GM12801 (cell line): Measurements from ENCODE around the gene ZBED4.

Source experiments
- TF ChIP-seq, protein P1 (sequence below): IDR thresholded peaks from one replicate; pipeline ENCODE4 v1.5.1; 2011; ENCODE audit warnings: control low read depth; ENCODE audit not compliant: insufficient read length; ENCODE audit errors: extremely low read depth

Gene ZBED4

DNA sequence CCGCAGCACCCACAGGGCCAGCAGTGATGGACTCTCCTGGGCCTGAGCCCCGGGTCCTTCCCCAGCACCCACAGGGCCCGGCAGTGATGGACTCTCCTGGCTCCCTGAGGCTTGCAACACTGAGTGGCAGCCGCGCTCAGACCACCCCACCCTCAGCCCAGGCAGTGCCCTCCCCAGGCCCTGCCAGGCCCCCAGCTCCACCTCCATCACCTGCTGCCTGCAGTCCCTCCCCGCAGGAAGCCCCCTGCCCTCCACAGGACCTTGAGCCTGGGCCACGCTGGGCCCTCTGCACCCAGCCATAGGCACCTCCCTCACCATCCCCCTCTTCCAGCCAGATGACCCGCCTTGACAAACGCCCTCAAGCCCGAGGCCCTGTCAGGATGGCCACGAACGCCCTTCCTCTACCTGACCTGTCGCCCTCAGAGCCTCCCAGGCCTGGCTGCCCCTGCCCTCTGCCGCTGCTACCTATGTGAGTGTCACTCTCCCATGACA lies 53.2 kb downstream of the ZBED4 start:
- TF ChIP-seq, protein P1, sequence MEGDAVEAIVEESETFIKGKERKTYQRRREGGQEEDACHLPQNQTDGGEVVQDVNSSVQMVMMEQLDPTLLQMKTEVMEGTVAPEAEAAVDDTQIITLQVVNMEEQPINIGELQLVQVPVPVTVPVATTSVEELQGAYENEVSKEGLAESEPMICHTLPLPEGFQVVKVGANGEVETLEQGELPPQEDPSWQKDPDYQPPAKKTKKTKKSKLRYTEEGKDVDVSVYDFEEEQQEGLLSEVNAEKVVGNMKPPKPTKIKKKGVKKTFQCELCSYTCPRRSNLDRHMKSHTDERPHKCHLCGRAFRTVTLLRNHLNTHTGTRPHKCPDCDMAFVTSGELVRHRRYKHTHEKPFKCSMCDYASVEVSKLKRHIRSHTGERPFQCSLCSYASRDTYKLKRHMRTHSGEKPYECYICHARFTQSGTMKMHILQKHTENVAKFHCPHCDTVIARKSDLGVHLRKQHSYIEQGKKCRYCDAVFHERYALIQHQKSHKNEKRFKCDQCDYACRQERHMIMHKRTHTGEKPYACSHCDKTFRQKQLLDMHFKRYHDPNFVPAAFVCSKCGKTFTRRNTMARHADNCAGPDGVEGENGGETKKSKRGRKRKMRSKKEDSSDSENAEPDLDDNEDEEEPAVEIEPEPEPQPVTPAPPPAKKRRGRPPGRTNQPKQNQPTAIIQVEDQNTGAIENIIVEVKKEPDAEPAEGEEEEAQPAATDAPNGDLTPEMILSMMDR = no peak

DNA sequence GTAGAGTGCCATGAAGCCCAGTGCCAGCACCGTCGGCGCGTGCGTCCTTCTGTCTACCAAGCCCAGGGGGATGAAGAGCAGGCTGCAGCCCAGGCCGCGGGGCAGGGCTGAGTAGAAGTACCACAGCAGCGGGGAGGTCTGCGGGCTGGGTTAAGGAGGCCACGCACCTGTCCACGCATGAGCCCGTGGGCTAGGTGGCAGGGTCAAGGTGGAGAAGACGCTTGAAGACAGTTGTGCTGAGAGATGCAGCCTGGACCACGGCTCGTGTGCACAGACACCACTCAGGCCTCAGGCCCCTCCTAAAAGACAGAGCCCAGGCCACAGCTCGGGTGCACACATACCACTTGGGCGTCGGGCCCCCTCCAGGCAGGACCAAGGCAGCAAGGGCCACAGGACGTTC lies 54.2 kb downstream of the ZBED4 start:
- TF ChIP-seq, protein P1 = no peak

DNA sequence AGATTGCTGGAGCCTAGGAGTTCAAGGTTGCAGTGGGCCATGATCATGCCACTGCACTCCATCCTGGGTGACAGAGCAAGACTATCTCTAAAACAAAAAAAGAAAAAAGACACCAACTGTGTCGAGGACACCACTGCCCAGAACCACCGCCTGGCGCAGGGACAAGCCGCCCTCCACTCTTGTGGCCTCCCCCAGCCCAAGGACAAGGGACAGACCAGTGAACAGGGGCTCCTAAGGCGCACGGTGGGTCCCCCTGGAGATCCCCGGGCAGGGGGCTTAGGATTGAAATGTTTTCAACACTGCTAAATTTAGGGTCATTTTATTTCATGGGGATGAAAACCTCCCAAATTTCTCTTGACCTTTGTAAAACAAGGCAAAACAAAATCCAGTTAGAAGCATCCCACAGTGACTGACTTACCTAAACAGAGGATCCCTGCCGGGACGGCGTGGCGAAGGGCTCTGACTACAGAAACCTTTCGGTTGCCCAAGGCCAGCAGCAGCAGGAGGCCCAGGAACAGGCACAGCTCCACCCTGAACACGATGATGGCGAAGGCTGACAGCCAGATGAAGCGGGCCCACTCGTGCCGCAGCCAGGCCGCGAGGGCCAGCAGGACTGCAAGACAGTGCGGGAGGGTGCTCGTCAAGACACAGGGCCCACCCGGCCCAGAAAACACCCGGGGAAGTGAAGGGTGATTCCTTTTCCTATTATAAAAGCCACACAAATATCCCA lies 56.0 kb downstream of the ZBED4 start:
- TF ChIP-seq, protein P1 = no peak

DNA sequence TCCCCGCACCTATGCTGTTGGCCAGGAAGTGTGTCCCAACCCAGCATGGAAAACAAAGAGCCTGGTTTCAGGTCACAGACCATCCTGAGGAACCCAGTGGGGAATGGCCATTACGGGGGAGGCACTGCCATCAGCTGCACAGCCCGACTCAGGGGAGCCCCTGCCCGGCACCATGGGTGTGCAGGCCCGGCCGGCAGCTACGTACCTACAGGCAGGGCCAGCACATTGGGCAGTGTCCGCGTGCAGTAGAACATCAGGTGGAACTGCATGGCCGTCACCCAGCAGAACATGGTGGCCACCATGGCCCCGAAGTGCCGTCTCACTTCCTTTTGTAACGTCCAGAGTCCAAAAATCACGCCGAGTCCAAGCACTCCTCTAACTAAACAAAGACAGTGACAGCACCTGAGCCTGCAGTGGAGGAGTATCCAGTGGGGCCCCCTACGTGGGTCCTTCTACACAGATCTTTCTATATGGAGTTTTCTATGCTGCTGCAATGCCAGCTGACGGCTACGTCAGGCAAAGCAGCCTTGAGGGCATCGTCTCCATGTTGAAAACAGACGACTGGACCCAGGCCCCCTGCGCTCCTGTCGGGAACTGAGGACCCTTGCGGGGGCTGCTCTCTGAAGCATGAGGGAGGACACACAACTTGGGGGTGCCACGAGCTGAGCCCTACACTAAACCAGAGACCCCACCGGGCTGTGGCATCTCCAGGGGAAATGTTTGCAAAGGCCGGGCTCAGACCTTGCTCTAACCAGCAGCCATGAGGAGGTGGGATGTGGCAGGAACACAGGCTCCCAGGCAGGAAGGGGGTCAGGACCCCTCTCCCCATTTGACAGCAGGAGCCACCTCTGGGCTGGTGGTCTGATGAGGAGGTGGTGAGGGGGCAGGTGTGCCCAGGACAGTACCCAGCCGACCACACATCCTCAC lies 56.8 kb downstream of the ZBED4 start:
- TF ChIP-seq, protein P1 = no peak

DNA sequence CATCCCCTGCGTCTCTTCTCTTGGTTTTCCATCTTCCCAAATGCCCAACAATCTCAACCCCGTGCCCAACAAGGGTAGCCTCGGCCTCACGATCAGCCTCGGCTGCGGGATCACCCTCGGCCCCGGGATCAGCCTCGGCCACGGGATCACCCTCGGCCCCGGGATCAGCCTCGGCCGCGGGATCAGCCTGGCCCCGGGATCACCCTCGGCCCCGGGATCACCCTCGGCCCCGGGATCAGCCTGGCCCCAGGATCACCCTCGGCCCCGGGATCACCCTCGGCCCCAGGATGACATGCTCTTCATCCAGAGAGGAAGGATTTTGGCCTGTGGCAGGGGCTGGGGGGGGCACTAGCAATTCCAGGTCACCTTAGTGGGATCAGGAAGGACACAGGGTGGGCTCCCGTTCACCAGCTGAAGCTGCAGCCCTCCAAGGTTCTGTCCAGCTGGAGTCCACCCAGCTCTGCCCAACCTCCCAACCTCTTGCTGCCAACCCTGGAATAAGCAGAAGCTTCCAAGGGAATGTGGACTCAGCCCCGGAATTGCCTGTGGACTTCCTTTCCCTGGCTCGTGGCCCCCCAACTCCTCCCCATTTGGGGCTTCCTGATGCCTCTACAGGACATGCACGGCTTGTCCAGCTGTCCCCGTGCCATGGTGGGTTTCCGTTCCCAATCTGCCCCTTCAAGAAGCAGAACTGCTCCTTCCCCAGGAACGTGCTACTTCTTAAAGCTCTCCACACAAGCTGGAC lies 58.4 kb downstream of the ZBED4 start:
- TF ChIP-seq, protein P1 = no peak

DNA sequence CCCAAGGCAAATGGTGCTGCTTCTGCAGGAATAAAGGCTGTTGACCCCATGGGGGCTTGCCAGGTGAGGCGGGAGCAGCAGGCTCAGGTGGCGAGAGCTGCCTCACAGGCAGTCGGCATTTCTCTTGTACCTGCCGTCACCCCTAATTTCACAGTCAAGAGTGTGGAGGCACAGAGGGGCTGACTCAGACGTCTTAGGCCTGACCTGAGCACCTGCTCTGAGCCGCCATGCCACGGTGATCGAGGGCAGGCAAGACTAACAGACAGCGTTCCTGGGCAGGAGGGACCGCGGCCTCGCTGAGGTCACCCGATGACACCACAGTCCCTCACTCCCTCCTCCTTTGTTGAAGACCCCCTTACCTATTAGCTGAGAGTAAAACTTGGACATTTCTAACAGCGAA lies 59.4 kb downstream of the ZBED4 start:
- TF ChIP-seq, protein P1 = no peak

DNA sequence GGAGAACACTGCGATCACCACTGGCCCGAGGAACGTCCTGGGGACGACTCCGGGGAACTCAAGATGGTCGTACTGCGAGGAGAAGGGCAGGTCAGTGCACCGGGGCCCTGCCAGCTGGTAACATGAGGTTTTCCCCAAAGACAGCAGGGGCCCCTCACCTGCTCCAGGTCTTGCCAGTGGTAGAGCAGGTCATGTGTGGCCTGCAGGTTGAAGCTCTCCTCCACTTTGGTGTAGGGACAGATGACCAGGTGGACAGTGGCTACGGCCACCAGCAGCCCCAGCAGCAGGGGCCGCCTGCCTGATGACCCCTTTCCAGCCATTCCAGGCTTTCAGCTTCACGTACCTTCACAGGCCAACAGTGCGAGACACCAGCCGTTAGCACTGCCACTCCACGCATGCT lies 59.8 kb downstream of the ZBED4 start:
- TF ChIP-seq, protein P1 = no peak
